HG03442 (cell line): ENCODE measurements around the gene BSN.

Experiments used
- ATAC-seq: cut with Tn5 transposase; IDR thresholded peaks from one replicate; pipeline ENCODE4 v1.9.1; 2021; ENCODE audit warnings: mild to moderate bottlenecking, moderate library complexity; ENCODE audit not compliant: unreplicated experiment

The BSN gene

GRCh38 chr3:49626101-49626581 lies 71.9 kb downstream of the BSN start:
- ATAC-seq = no peak

GRCh38 chr3:49626796-49627195 lies 72.5 kb downstream of the BSN start:
- ATAC-seq = no peak

- no peak for ATAC-seq
These were observed 73.4 kb downstream of the BSN start for GRCh38 chr3:49627634-49628033.

DNA sequence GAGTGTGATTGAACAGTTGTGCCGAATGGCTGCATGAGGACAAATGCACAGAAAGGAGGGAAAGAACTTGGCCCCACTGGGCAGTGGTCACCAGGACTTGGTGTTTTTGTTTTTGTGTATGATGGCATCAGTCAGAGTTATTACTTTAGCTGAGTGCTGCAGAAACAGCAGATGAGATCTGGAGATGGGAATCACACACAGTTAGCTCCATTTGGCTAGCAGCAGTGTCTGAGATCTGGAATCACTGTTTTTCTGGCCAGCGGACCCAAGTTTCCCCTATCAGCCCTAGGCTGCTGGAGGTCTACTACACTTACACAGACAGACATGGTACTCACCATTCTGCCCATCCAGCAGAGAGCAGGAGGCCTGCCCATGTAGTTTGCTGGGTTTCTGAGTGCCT lies 74.0 kb downstream of the BSN start:
- ATAC-seq = no peak

GRCh38 chr3:49629451-49629850 lies 75.2 kb downstream of the BSN start:
- ATAC-seq = no peak

DNA sequence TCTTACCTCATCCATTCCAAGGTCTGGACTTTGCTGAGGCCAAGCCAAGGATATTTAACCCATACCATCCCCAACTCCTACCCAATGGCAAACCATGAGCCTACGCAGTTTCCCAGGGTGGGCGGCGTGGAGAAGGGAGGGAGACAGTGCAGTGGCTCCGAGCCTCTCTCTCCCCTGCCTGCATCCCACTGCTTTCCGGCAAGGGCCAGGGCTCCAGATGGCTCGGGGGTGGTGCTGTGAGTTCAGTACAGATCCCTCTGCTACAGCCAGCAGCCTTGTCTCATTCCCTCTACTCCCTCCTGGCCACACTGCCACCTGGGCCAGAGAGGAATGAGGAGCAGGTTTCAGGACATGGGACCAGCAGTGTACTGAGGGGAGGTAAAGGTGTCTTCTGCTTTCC lies 75.6 kb downstream of the BSN start:
- no peak for ATAC-seq

GRCh38 chr3:49630784-49631183 lies 76.5 kb downstream of the BSN start:
- ATAC-seq = no peak

DNA sequence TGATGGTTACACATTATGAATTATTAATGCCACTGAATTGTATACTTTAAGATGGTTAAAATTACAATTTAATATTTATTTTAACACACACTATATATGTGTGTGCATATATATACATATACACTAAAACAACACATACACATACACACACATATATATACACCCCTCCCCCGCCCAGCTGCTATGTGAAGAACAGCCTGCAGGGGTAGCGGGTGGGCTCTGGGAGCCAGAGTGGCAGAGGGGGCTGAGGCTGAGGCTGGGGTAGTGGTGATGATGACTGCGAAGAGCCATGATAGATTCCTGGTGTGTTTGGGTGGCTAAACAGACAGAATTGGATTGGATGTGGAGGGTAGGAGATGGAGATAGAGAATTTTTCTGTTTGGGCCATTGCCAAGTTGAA lies 80.5 kb downstream of the BSN start:
- no peak for ATAC-seq

GRCh38 chr3:49636883-49637609 lies 82.8 kb downstream of the BSN start:
- no peak for ATAC-seq

DNA sequence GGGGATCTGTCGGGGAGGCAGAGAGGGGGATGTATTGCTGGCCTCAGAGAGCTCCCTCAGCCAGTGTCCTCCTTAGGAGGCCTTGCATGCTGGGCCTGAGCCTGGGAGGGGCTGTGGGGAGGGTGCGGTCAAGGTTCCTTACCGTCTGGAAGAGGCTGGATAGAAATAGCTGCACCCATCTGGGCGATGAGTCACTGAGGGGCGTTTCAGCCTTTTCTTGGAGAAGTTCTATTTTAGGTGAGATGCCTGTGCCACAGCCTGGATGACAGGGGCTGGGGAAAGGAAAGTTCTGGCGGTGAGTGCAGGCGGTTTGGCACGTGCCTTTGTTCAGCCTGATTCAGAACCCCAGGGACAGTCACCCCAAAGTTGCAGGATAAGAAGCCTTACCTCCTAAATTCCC lies 84.2 kb downstream of the BSN start:
- ATAC-seq = no peak

GRCh38 chr3:49639551-49639950 lies 85.3 kb downstream of the BSN start:
- ATAC-seq = no peak

DNA sequence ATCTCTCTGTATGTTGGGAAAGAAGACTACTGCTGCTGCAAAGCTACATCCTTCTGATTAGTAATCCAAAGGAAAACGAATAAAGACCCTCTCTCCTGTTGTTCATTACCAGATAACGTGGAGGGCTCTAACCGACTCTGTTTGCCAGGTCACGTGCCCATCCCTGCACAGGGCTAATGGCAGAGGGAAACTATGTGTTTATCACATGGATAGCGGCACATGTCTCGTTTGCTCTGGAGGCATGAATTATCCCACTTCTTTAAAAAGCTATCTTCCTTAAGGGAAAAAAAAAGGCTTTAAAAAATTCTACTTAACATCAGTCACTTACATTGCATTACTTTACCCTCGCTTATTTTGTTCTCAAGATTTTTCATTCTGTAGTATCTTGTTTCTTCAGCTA lies 87.0 kb downstream of the BSN start:
- no peak for ATAC-seq

DNA sequence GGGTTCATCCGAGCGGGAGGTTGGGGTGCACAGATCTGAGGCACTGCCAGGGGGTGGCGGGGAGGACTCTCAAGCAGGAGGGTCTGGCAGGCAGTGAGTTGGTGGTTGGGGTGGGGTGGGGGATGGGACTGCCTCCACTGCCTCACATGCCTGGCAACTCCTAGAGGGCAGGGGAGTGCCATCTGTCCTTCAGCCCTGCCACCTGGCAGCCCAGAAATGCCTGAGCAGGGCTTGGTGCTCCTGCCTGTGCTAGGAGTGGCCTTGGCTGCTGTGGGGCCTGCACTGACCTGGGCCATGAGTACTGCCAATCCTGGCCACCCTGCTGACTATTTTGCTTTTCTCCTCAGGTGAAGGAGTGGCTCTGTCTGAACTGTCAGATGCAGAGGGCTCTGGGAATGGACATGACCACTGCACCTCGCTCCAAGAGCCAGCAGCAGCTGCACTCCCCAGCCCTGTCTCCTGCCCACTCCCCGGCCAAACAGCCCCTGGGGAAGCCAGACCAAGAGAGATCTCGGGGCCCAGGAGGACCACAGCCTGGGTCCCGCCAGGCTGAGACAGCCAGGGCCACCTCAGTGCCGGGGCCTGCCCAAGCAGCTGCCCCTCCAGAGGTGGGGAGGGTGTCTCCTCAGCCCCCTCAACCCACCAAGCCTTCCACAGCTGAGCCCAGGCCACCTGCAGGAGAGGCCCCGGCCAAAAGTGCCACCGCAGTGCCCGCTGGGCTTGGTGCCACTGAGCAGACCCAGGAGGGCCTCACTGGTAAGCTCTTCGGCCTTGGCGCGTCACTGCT lies 87.8 kb downstream of the BSN start:
- ATAC-seq = no peak

DNA sequence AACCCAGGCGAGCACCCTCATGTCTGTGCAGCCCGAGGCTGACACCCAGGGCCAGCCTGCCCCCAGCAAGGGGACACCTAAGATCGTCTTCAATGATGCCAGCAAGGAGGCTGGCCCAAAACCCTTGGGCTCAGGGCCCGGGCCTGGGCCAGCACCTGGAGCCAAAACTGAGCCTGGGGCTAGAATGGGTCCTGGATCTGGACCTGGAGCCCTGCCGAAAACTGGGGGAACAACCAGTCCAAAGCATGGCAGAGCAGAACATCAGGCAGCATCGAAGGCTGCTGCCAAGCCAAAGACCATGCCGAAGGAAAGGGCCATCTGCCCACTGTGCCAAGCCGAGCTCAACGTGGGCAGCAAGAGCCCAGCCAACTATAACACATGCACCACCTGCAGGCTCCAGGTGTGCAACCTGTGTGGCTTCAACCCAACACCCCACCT lies 88.5 kb downstream of the BSN start:
- no peak for ATAC-seq

GRCh38 chr3:49644684-49645083 lies 90.4 kb downstream of the BSN start:
- ATAC-seq = no peak

DNA sequence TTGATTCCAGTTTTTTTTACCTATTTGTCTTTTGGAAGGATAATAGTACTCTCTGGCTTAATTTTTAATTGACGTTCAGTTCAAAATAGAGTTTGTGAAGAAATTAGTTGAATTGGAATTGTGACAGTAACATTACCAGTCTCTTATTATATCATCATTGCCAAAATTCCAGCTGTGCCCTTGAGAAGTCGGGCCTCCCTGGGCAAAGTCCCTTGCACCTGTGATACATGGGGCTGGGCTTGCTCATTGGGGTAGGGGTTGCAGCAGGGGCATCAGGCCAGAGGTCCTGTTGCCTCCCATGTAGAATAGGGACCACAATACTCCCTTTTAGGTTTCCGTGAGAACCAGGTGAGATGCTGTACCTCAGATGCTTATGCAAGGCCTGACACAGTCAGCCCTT lies 92.0 kb downstream of the BSN start:
- no peak for ATAC-seq

DNA sequence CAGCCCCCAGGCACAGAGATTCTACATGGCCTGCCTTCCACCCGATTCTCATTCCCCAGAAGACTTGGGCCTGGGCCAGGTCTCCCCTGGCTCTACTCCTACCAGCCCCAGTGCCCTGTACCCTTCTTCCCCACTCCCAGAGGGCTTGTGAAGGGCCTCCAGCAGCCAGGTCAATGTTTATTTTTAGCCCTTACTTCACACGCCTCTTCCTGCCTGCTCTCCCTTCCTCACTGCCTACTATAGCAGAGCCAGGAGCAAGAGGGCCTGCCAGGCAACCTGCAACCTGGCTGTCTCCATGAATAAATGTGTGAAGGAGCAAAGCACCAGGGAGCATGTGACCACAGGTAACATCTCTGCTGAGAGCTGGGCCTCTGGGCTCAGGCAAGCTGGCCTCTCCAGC lies 93.5 kb downstream of the BSN start:
- ATAC-seq = no peak

- ATAC-seq = no peak
These were observed 94.2 kb downstream of the BSN start for GRCh38 chr3:49648354-49649019.

- no peak for ATAC-seq
These were observed 95.3 kb downstream of the BSN start for GRCh38 chr3:49649576-49649975.

DNA sequence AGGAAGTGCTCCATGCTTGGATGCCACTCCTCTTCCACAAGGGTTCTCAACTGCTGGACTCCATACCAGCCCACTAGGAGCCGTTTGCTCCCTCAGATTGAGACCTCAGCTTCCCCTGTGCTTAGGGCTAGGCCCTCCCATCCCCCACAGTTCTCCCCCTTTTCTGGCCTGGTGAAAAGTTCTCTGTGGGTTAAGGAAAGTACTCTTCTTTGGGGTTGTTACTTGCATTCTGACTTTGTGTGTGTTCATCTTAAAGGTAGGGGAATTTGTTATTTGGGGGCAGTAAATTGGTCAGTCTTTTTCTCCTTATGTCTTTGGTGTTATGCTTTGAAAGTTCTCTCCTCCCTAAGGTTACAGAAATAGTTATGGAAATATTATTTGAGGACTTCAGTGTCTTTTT lies 95.9 kb downstream of the BSN start:
- ATAC-seq = no peak

DNA sequence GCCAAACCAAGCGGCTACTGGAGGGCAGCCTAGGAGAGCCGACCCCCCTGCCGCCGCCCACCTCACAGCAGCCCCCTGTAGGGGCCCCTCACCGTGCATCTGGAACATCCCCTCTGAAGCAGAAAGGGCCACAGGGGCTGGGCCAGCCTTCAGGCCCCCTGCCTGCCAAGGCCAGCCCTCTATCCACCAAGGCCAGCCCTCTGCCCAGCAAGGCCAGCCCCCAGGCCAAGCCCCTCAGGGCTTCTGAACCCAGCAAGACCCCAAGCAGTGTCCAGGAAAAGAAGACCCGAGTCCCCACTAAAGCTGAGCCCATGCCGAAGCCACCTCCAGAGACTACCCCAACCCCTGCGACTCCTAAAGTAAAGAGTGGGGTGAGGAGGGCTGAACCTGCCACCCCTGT lies 96.4 kb downstream of the BSN start:
- no peak for ATAC-seq
